CD4-positive, alpha-beta T cell treated with Interferon alpha-2 for 1 hour (primary cell): ENCODE results near the gene TARS3.

ENCODE experiments used
- DNase-seq, 2 donors: peaks; one replicate each; pipeline ENCODE4 v3.0.0-alpha.2; 2020 to 2022

TARS3 gene

GRCh38 chr15:101697488-101697887, 26.8 kb downstream of the TARS3 start:
- peak; percentile 2 to 39 for DNase-seq

- DNase-seq = no peak
Measured at GRCh38 chr15:101696829-101697228, 27.4 kb downstream of the TARS3 start.

GRCh38 chr15:101694261-101694660, 30.0 kb downstream of the TARS3 start:
- no peak for DNase-seq

DNA sequence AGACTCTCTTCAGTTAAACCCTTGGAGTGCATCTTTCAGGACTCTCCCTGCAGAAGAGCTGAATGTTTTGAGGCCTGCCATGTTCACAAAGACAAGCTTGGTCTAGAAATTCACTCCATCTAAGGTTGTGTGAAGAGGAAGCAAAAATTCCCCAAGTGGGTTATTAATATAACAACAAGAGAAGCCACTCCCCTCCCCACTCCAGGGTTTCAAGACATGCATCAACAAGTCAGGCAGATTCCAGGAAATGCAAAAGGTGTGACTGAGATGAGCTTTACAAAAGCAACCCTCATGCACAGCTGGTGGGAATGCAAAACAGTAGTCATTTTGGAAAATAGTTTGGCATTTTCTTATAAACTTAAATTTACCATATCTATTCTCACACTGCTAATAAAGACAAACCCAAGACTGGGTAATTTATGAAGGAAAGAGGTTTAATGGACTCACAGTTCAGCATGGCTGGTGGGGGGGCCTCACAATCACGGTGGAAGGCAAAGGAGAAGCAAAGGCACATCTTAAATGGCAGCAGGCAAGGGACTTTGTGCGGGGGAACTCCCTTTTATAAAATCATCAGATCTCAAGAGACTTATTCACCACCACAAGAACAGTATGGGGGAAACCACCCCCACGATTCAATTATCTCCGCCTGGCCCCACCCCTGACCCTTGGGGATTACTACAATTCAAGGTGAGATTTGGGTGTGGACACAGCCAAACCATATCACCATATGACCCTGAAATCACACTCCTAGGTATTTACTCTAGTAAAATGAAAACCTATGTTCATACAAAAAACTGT, 31.3 kb downstream of the TARS3 start:
- DNase-seq = peak in 1 of 2 donors; percentile 1

DNA sequence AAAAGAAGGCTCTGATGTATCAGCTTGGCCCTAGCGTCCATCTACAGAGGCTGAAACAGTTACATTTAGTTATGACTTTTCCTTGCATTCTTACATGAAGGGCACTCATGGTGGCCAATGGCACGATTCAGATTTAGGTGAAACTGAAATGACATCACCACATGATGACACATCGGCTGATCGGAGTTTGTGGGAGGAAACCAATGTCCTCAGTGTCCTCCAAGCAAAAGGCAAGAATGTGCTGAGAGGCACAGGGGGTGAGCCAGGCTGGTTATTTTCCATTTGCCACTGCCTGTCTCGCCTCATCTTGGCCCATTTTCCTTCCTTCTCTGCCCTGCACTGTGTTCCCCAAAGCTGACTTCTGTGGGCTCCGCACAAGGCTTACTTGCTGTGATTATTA, 34.4 kb downstream of the TARS3 start:
- DNase-seq = no peak

- DNase-seq = no peak
Measured at GRCh38 chr15:101686718-101687117, 37.6 kb downstream of the TARS3 start.

DNA sequence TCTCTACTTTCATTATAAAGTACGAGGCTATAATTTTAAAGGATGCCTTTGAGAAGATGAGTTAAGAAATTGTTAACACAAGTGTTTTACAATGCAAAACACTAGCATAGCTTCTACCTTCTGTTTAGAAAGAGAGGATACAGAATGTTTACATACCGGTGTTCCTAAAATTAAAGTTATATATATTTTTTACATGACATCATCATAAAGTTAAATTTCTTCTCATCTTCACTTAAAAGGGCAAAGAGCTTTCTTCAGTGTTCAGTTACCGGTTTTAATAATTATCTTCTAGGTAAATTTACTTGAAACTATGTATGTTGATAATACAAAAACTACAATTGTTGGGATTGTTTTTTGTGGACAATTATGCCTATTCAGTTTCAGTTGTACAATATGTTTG, 39.4 kb downstream of the TARS3 start:
- no peak for DNase-seq

DNA sequence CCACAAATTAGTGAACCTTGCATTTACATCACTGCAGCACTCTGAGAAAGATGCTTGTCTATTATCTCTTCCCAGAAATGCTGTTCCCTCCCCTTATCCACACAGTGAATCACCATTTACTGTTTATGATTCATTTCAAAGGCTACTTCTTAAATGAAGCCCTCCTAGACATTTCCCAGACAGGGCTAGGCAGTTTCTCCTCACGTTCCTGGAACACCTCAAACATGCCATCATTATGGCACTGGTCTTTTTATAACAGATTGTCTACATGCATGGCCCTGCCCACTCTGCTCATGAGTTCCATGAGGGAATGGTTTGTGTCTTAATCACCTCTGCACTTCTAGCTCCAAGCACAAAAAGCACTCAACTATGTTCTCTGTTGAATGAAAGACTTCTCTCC, 39.9 kb downstream of the TARS3 start:
- DNase-seq = no peak

DNA sequence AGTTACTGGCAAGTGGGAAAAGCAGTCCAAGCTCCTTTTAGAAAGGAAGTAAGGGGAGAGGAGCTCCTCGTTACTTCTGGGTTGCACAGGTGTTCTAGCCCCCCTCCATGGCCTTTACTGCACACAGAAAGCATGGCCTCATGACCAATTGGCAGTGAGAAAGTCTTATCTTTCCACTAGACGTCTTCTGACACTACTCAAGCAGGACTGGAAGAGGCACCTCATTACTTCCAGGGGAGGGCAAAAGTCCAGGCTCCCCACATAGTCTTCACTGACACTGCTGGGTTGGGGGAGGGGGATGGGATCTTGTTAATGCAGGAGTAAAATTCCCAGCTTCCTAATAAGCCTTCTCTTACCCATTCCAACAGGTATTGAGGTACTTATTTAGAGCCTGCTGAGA, 44.5 kb downstream of the TARS3 start:
- DNase-seq = no peak

DNA sequence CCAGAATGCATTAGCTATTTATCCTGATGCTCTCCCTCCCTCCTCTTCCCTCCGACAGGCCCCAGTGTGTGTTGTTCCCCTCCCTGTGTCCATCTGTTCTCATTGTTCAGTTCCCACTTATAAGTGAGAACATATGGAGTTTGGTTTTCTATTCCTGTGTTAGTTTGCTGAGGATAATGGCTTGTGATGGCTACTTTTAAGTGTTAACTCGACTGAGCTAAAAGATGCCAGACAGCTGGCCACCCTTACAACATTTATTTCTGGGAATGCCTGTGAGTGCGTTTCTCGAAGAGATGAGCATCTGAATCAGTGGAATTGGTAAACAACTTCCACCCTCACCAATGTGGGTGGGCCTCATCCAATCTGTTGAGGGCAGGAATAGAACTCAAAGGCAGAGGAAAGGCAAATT, 47.3 kb downstream of the TARS3 start:
- no peak for DNase-seq

- no peak for DNase-seq
Measured at GRCh38 chr15:101675796-101676582, 48.3 kb downstream of the TARS3 start.

GRCh38 chr15:101675015-101675414, 49.3 kb downstream of the TARS3 start:
- DNase-seq = no peak

DNA sequence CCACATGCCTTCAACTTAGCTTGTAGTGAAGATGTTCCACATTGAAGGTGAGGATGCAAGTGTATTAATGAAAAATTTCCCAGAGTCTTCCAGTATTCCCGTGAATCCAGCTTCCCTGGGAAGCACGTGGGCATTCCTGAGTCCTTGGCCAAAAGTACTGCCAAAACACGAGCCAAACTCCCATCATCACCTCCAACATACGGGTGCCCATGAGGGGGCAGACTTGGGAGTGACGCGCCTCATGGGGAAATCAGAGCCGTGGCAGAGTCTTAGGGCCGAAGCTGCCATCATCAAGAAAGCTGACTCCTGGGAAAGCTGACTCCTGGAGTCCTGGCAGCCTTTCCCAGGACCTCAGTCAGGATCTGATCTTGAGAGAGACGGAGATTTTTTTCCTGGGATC, 52.0 kb downstream of the TARS3 start:
- no peak for DNase-seq

DNA sequence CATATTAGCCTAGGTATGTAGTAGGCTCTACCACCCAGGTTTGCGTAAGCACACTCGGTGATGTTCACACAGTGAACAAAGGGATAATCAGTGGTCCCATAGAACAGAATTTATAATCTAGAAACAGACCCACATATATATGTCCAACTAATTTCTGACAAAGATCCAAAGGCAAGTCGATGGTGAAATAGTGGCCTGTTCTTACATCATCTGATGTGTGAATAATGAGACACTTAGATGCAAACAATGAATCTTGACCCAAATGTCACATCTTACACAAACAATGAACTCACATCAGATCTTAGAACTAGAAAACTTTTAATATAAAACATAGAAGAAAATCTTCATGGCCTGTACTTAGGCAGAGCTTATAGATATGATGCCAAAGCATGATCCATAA, 54.5 kb downstream of the TARS3 start:
- no peak for DNase-seq

- DNase-seq = no peak
Measured at GRCh38 chr15:101667881-101668280, 56.4 kb downstream of the TARS3 start.

DNA sequence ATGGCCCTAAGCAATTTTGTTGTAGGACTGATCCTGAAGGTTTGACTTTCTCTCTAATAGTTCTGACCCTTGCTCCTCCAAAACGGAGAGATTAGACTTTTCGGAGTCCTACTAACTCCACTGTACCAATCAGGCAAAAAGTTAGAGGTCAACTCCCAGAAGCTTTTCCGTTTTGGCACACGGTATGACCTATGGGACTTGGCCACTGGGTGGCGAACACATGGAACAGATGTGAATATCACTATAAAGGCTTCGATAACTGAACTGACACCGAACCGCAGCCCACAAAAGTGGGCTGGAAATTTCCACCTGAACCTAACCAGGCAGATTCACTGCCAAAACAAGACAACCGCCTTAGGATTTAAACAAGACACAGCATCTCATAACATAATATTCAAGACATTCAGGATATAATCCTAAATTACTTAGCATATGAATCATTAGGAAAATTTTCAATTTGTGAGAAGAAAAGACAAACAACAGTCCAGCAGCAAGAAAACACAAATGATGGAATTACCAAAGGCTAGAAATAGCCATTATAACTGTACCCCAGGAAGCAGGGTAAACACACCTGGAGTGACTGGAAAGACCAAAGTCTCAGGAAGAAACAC, 59.9 kb downstream of the TARS3 start:
- no peak for DNase-seq

- DNase-seq = no peak
Measured at GRCh38 chr15:101662203-101662602, 62.1 kb downstream of the TARS3 start.

- DNase-seq = no peak
Measured at GRCh38 chr15:101660005-101660404, 64.3 kb downstream of the TARS3 start.

DNA sequence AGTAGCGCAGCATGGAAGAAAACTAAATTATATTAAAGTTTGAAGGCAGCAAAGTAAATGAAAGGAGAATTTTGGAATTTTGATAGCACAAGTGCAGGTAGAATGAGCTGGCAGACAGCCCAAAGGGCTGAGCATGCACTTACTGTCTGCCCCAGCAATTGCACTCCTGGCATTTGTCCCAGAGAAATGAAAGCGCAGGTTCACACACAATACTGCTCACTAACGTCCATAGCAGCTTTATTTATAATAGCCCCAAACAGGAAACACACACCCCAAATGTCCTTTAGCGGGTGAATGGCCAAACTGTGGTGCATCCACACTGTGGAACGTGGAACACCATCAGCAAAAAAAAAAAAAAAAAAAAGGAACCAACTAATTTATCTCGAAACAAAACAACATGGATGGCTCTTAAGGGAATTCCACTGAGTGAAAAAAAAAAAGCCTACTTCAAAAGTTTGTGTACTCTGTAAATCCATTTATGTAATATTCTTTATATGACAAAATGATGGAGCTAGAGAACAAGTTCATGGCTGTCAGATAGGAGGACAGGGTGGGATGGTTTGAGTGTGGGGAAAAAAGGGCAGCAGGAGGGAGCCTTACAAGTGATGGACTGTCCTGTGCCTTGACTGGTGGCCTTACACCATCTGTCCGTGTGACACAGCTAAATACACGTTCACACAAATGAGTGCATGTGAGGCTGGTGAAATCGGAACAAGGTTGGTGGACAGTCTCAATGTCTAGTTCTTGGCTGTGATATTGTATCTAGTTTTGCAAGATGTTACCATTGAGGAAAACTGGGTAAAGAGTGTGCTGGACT, 66.1 kb downstream of the TARS3 start:
- DNase-seq = no peak

- DNase-seq = no peak
Measured at GRCh38 chr15:101657171-101657570, 67.1 kb downstream of the TARS3 start.

- DNase-seq = peak; percentile 30 to 41
Measured at GRCh38 chr15:101654624-101655337, 69.5 kb downstream of the TARS3 start.

GRCh38 chr15:101654171-101654570, 70.1 kb downstream of the TARS3 start:
- peak in 1 of 2 donors; percentile 11 for DNase-seq
